Psoas muscle (tissue), 8 donors: ENCODE results near the gene INHA. TPM values are rescaled to one million over a fixed set of nuclear protein-coding genes. Genes with fewer than 3 reads are reported as not detected.

ENCODE experiments used
- ATAC-seq, 4 donors: fragments of 200-7000 bp; cut with Tn5 transposase; one replicate each; pipeline ENCODE4 v1.9.1; 2020; ENCODE audit warnings: moderate library complexity in 3 of 4, mild to moderate bottlenecking in 2 of 4
- DNase-seq, 2 donors: peaks; one replicate each; pipeline ENCODE4 v3.0.0-alpha.2; 2020
- H3K27ac ChIP-seq: fragments of 200-600 bp; one replicate; pipeline ENCODE4 v1.8.0; 2022
- H3K27me3 ChIP-seq, 3 donors: fragments of 200-600 bp in 1 of 3; one replicate each; pipeline versions ENCODE4 v1.6.1 to v1.8.0; 2013 to 2022; ENCODE audit warnings: low read length in 2 of 3, mild to moderate bottlenecking in 2 of 3, moderate library complexity in 1 of 3; ENCODE audit not compliant: insufficient read depth in 3 of 3
- H3K36me3 ChIP-seq, 2 donors: fragments of 200-600 bp in 1 of 2; one replicate each; pipeline versions ENCODE4 v1.6.1 to v1.8.0; 2013 to 2022; ENCODE audit warnings: low read depth in 1 of 2, mild to moderate bottlenecking in 1 of 2, moderate library complexity in 1 of 2; ENCODE audit not compliant: insufficient read depth in 1 of 2
- H3K4me1 ChIP-seq: fragments of 200-600 bp; one replicate; pipeline ENCODE4 v1.8.0; 2022
- H3K4me3 ChIP-seq: fragments of 200-600 bp; one replicate; pipeline ENCODE4 v1.8.0; 2022; ENCODE audit warnings: mild to moderate bottlenecking
- H3K9me3 ChIP-seq: fragments of 200-600 bp; one replicate; pipeline ENCODE4 v1.8.0; 2022
- WGBS, 3 donors: extraction: QIAGEN DNeasy Blood & Tissue Kit; methylation state at CpG; one replicate each; pipeline versions ENCODE4 v1.1.6 to v1.1.7; 2013; 5-methylcytosine and 5-hydroxymethylcytosine counted together
- intact Hi-C, 2 donors: fragments of 100-400 bp; cut with DNase I; formaldehyde crosslinking; loops; one replicate each; pipeline versions ENCODE4 v1.11.0 to v1.14.2; 2022
- polyA plus RNA-seq, 3 donors: library from polyadenylated mRNA; stranded (reverse); fragments of 200-250 nt; gene quantifications; one replicate each; pipeline ENCODE4 v1.2.3, GENCODE V29; 2013
- total RNA-seq, 4 donors: library from RNA; stranded (reverse); fragmentation: NEBNext Ultra II Directional in 2 of 4; extraction: Animal tissue kit (Norgen Biotek cat#: 25700) in 2 of 4; gene quantifications; one replicate each; pipeline versions ENCODE4 v1.2.1 to v1.2.4, GENCODE V29; 2021 to 2023
- TF ChIP-seq, protein P1 (sequence below): fragments of 200-600 bp; IDR thresholded peaks from one replicate; pipeline ENCODE4 v1.8.0; 2022; ENCODE audit warnings: antibody characterized with exemption
- donor health status: healthy with polysubstance abuse.
- donor health status: DM: no; HTN: no; CAD: no; lungs with moderate emphysema.
- donor health status: Bipolar disorder and iron deficiency.
- donor health status: healthy.
- donor health status: DM: yes; HTN: yes; CAD: no.
- donor health status: DM: no; HTN: no; CAD: no.
- donor health status: DM: no; HTN: no; CAD: no.
- donor health status: DM: yes; HTN: yes; CAD: no.

Gene INHA
- total and polyA plus RNA-seq, 7 donors = 0.10 to 1.2 (median 0.23) TPM; not detected in 2

DNA sequence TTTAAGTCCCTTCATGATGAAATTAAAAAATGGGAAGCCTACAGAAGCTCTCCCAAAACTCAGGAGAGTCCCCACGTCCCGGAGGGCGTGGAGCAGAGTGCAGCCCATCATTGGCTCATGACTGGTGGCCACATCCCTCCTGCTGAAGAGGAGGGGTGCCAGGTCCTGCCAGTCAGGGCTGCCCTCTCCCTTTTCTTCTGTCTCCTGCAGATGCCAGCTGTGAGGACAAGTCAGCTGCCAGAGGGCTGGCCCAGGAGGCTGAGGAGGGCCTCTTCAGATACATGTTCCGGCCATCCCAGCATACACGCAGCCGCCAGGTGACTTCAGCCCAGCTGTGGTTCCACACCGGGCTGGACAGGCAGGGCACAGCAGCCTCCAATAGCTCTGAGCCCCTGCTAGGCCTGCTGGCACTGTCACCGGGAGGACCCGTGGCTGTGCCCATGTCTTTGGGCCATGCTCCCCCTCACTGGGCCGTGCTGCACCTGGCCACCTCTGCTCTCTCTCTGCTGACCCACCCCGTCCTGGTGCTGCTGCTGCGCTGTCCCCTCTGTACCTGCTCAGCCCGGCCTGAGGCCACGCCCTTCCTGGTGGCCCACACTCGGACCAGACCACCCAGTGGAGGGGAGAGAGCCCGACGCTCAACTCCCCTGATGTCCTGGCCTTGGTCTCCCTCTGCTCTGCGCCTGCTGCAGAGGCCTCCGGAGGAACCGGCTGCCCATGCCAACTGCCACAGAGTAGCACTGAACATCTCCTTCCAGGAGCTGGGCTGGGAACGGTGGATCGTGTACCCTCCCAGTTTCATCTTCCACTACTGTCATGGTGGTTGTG lies 2.6 kb downstream of the INHA start:
- intact Hi-C loops = no loop called here

DNA sequence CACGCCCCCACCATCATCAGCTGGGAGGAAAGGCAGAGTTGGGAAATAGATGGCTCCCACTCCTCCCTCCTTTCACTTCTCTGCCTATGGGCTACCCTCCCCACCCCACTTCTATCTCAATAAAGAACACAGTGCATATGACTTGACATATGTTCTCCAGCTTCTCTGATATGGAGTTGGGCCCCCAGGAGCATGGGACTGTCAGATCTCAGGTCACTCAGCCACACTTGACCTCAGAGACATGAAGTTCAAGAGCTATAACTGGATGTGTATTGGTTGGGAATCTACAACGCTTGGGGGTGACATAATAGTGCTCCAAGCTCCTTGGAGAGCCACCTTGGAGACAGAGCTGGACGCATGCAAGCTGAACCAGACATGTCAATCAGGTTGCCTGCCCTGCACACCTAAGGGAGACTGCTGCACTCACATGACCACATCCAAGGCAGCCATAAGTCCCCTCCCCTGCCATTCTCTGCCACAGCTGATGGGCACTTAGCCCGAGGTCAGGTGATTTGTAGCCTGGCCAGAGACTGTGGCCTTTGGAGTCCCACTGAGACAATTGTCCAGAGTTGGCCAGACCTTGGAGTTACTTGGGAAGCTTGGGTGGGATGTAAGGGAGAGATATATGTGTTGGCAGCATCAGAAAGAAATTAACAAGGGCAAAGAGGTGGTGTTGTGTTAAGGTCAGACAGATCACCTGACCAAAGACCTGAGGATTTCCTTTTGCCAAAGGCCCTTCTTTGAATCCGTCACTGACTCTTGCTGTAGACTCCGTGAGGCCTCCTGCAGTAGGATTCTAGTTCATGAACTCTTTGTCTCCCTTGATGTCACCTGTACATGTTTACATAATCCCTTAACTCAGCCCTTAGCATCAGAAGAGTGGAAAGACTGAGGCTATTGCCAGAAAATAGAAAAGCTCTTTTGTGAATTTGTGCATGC lies 3.7 kb downstream of the INHA start:
- TF ChIP-seq, protein P1, sequence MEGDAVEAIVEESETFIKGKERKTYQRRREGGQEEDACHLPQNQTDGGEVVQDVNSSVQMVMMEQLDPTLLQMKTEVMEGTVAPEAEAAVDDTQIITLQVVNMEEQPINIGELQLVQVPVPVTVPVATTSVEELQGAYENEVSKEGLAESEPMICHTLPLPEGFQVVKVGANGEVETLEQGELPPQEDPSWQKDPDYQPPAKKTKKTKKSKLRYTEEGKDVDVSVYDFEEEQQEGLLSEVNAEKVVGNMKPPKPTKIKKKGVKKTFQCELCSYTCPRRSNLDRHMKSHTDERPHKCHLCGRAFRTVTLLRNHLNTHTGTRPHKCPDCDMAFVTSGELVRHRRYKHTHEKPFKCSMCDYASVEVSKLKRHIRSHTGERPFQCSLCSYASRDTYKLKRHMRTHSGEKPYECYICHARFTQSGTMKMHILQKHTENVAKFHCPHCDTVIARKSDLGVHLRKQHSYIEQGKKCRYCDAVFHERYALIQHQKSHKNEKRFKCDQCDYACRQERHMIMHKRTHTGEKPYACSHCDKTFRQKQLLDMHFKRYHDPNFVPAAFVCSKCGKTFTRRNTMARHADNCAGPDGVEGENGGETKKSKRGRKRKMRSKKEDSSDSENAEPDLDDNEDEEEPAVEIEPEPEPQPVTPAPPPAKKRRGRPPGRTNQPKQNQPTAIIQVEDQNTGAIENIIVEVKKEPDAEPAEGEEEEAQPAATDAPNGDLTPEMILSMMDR = no peak
- Histone ChIP-seq H3K9me3 (no peaks in the 10 kb centered on the region), H3K36me3 (no peaks in the 10 kb centered on the region), H3K27ac (no peak overlapping the region), H3K4me1 (no peaks in the 10 kb centered on the region), H3K27me3 (no peaks in the 10 kb centered on the region), H3K4me3 (no peak overlapping the region)
- ATAC-seq (no peak), DNase-seq (no peak)
- intact Hi-C loops = no loop called here
- WGBS, 3 donors = 77 to 88% (median 86%) methylated on average over 6 of the region's 6 CpGs

More for the DNA sequence above, 2.6 kb downstream of the INHA start:
- H3K27ac ChIP-seq = no peak overlapping the region
- no peaks in the 10 kb centered on the region for H3K27me3 ChIP-seq
- no peak overlapping the region for H3K4me3 ChIP-seq
- WGBS, 3 donors = 65 to 81% (median 71%) methylated on average over 19 to 22 of the region's 22 CpGs
- no peaks in the 10 kb centered on the region for H3K36me3 ChIP-seq
- H3K4me1 ChIP-seq = peaks cover 5% of the 10 kb centered on the region
- TF ChIP-seq, protein P1 = no peak
- DNase-seq (no peak), ATAC-seq (no peak)
- no peaks in the 10 kb centered on the region for H3K9me3 ChIP-seq

DNA sequence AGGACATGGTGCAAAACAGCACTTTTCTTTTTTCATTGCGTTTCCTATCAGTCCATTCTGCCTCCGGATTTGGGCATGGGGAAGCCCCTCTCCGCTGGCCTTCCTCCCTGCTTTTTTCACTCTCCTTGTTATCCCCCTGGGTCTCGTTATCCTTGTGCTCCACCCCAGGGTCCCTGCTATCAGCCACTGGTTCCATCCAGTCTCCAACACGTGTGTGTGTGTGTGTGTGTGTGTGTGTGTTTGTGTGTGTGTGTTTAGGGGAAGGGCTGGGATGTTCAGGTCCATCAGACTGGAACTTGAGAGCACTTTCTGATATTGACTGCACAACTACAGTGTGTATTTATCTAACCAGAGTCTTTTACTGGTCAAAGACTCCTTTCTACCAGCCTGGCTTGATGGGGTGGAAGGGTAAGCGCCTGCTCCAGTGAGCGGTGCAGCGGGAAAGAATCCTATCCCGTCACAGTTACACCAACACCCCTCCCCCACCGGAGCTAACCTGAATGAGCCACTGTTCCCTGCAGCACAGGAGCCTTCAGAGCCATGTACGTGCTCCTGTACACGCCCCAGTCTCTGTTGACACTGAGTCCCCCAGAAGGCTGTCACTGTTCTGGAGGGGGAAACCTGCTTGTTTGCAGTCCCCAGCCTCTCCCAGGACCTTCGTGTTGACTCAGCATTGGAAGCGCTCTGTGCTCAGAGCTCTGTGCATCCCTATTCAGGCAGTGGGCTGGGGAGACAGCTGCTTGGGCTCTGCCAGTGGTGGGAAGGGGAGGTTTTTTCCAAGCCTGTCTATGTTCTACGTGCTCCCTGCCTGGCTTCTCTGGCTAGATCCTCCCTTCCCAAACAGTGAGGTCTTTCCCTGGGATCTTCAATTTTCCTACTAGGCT lies 4.6 kb downstream of the INHA start:
- WGBS, 3 donors = 48 to 56% (median 51%) methylated on average over 15 of the region's 15 CpGs
- TF ChIP-seq, protein P1 = no peak
- no peaks in the 10 kb centered on the region for H3K36me3 ChIP-seq
- intact Hi-C loops = no loop called here
- no peaks in the 10 kb centered on the region for H3K27me3 ChIP-seq
- no peak for ATAC-seq
- H3K4me1 ChIP-seq = no peaks in the 10 kb centered on the region
- H3K27ac ChIP-seq = no peak overlapping the region
- no peak for DNase-seq
- H3K4me3 ChIP-seq = no peak overlapping the region
- H3K9me3 ChIP-seq = no peaks in the 10 kb centered on the region

DNA sequence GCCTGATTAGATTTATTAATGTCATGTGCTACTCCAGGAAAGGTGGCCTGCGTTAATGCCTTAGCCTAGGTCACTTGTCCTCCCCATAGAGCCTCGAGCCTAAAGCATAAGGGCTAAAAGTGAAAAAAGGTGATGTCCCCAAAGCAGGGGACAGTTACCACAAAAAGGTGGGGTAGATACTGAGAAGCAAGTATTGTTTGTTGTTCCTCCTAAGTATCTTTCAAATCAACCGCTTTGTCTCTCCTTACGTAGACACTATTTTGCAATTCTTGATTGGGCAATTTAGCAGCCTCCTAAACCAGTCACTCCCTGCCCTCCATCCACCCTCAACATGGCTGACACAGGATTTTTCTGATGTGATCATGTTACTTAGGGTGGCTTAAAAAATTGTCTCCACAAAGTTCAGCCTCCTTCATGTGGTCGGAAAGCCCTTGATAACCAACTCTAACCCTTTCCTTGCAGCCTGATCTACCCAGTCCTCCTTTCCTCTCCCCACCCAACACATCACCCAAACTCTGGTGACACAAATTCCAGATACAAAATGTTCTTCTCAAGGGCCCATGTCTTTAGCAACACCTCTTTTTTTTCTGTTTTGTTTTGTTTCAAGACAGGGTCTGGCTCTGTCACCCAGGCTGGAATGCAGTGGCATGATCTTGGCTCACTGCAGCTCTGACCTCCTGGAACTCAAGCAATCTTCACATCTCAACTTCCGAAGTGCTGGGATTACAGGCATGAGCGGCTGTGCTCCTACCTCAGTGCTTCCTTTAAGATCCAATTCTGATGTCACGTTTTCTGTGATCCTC lies 6.9 kb downstream of the INHA start:
- H3K9me3 ChIP-seq = no peaks in the 10 kb centered on the region
- TF ChIP-seq, protein P1 = no peak
- H3K27me3 ChIP-seq = no peaks in the 10 kb centered on the region
- WGBS, 3 donors = 56 to 70% (median 64%) methylated on average over 8 of the region's 8 CpGs
- DNase-seq (no peak), ATAC-seq (peak; percentile 61 to 81 (median 72))
- H3K27ac ChIP-seq = no peak overlapping the region
- H3K4me1 ChIP-seq = no peaks in the 10 kb centered on the region
- intact Hi-C loops = no loop called here
- no peak overlapping the region for H3K4me3 ChIP-seq
- H3K36me3 ChIP-seq = no peaks in the 10 kb centered on the region
